Osteocyte (in vitro differentiated cells): ENCODE data around the gene SETSIP. TPM values are rescaled to one million over a fixed set of nuclear protein-coding genes. Genes with fewer than 3 reads are reported as not detected.
A peak's percentile ranks its signal among the peaks of the same experiment; 100 is the strongest.

ENCODE experiments used
- DNase-seq: peaks from one replicate; pipeline ENCODE4 v3.0.0; 2021; ENCODE audit warnings: mixed read lengths; ENCODE audit not compliant: unreplicated experiment; ENCODE audit errors: extremely low spot score
- H3K27ac Mint-ChIP-seq: one replicate; pipeline ENCODE4 v1.8.0; 2021; ENCODE audit warnings: mild to moderate bottlenecking, mixed read lengths; ENCODE audit not compliant: unreplicated experiment
- H3K27me3 Mint-ChIP-seq: one replicate; pipeline ENCODE4 v1.8.0; 2021; ENCODE audit warnings: mixed read lengths; ENCODE audit not compliant: unreplicated experiment
- H3K36me3 Mint-ChIP-seq: one replicate; pipeline ENCODE4 v1.8.0; 2021; ENCODE audit warnings: mixed read lengths; ENCODE audit not compliant: unreplicated experiment
- H3K4me1 Mint-ChIP-seq: one replicate; pipeline ENCODE4 v1.8.0; 2021; ENCODE audit warnings: mixed read lengths; ENCODE audit not compliant: unreplicated experiment
- H3K4me3 Mint-ChIP-seq: one replicate; pipeline ENCODE4 v1.8.0; 2021; ENCODE audit warnings: mild to moderate bottlenecking, moderate library complexity, mixed read lengths; ENCODE audit not compliant: unreplicated experiment
- H3K9me3 Mint-ChIP-seq: one replicate; pipeline ENCODE4 v1.8.0; 2021; ENCODE audit warnings: mixed read lengths; ENCODE audit not compliant: unreplicated experiment
- CTCF ChIP-seq: fragments of 200-600 bp; sonication (generic); IDR thresholded peaks from 2 replicates; pipeline ENCODE4 v1.5.0; 2021; ENCODE audit warnings: antibody characterized with exemption, mild to moderate bottlenecking, moderate library complexity
- total RNA-seq: library from RNA; stranded (reverse); gene quantifications from 2 replicates; pipeline ENCODE4 v1.2.1, GENCODE V29; 2021

Gene SETSIP
- total RNA-seq, 1 donor from 2014 or later: not detected

GRCh38 chr1:92091625-92092024, 16.4 kb upstream of the SETSIP start:
- Mint-ChIP-seq H3K4me1 (peaks cover 6% of the 10 kb centered on the region), H3K4me3 (no peak overlapping the region), H3K27ac (no peak overlapping the region), H3K9me3 (no peaks in the 10 kb centered on the region), H3K36me3 (peaks cover under 1% of the 10 kb centered on the region), H3K27me3 (peaks cover 2% of the 10 kb centered on the region)
- DNase-seq: no peak
- no peak for TF ChIP-seq CTCF

- H3K36me3 Mint-ChIP-seq: peaks cover 3% of the 10 kb centered on the region
- H3K4me1 Mint-ChIP-seq: peaks cover 6% of the 10 kb centered on the region
- H3K4me3 Mint-ChIP-seq: no peak overlapping the region
- peaks cover 16% of the 10 kb centered on the region for H3K9me3 Mint-ChIP-seq
- no peaks in the 10 kb centered on the region for H3K27me3 Mint-ChIP-seq
- TF ChIP-seq CTCF: no peak
- DNase-seq: no peak
- H3K27ac Mint-ChIP-seq: no peak overlapping the region
Observed at GRCh38 chr1:92087542-92087941, 12.3 kb upstream of the SETSIP start.

- no peak for DNase-seq
- Mint-ChIP-seq H3K27me3 (no peaks in the 10 kb centered on the region), H3K4me3 (no peak overlapping the region), H3K36me3 (peaks cover 3% of the 10 kb centered on the region), H3K9me3 (peaks cover 16% of the 10 kb centered on the region), H3K27ac (no peak overlapping the region), H3K4me1 (peaks cover 6% of the 10 kb centered on the region)
- TF ChIP-seq CTCF: no peak
Observed at GRCh38 chr1:92085727-92086126, 10.5 kb upstream of the SETSIP start.

- DNase-seq: no peak
- H3K9me3 Mint-ChIP-seq: peaks cover 16% of the 10 kb centered on the region
- TF ChIP-seq CTCF: no peak
- H3K36me3 Mint-ChIP-seq: peaks cover 3% of the 10 kb centered on the region
- H3K4me1 Mint-ChIP-seq: peaks cover 14% of the 10 kb centered on the region
- H3K27me3 Mint-ChIP-seq: no peaks in the 10 kb centered on the region
- no peak overlapping the region for H3K27ac Mint-ChIP-seq
- no peak overlapping the region for H3K4me3 Mint-ChIP-seq
Observed at GRCh38 chr1:92084651-92085050, 9.4 kb upstream of the SETSIP start.

GRCh38 chr1:92081031-92081430, 5.8 kb upstream of the SETSIP start:
- Mint-ChIP-seq H3K9me3 (peaks cover 16% of the 10 kb centered on the region), H3K4me3 (peak overlapping the region; percentile 96), H3K27ac (no peak overlapping the region), H3K36me3 (peaks cover 1% of the 10 kb centered on the region), H3K4me1 (peaks cover 8% of the 10 kb centered on the region), H3K27me3 (no peaks in the 10 kb centered on the region)
- no peak for TF ChIP-seq CTCF
- no peak for DNase-seq
